Caco-2 (cell line): ENCODE data around the gene PRLR. TPM values are rescaled to one million over a fixed set of nuclear protein-coding genes. Genes with fewer than 3 reads are reported as not detected.

ENCODE experiments used
- BruUV-seq: library from RNA; stranded (reverse); fragments of 400-500 nt; replicated peaks from 2 replicates; lab custom pipeline; 2021; lab: Mats Ljungman, UMichigan
- CTCF ChIA-PET: fragments of 300-600 bp; sonication (Branson Sonifier 250); formaldehyde crosslinking; loops from one replicate; lab custom pipeline; 2022; ENCODE audit warnings: antibody characterized with exemption; lab: Charles Lee
- POLR2A ChIA-PET: fragments of 300-600 bp; sonication (Branson Sonifier 250); formaldehyde crosslinking; loops from one replicate; lab custom pipeline; 2022; ENCODE audit warnings: antibody characterized with exemption; lab: Charles Lee
- DNase-seq, 2 experiments: peaks; one replicate each; pipeline versions ENCODE4 v3.0.0 to v3.0.0-alpha.2; 2020 to 2022
- H3K27me3 ChIP-seq: replicated peaks from 2 replicates; pipeline ENCODE4 v1.6.0; 2011; ENCODE audit warnings: low read length; ENCODE audit not compliant: control insufficient read depth, insufficient read depth
- H3K36me3 ChIP-seq: 2 replicates; pipeline ENCODE4 v1.5.1; 2011; ENCODE audit warnings: low read length; ENCODE audit not compliant: control insufficient read depth, insufficient read depth
- H3K4me1 ChIP-seq: fragments of 250-450 bp; sonication (Bioruptor Pico); 2 replicates; pipeline ENCODE4 v1.5.1; 2020; ENCODE audit warnings: mild to moderate bottlenecking
- H3K4me3 ChIP-seq: 2 replicates; pipeline ENCODE4 v1.5.1; 2011; ENCODE audit warnings: low read depth, mild to moderate bottlenecking, control low read depth, low read length
- H3K9me3 ChIP-seq: fragments of 250-450 bp; sonication (Bioruptor Pico); 2 replicates; pipeline ENCODE4 v1.5.1; 2020; ENCODE audit warnings: mild to moderate bottlenecking, moderate library complexity
- H3K27ac Mint-ChIP-seq: one replicate; pipeline ENCODE4 v1.8.0; 2022; ENCODE audit warnings: mixed read lengths; ENCODE audit not compliant: unreplicated experiment
- H3K27me3 Mint-ChIP-seq: one replicate; pipeline ENCODE4 v1.8.0; 2022; ENCODE audit warnings: mixed read lengths; ENCODE audit not compliant: insufficient read depth, unreplicated experiment
- H3K36me3 Mint-ChIP-seq: one replicate; pipeline ENCODE4 v1.8.0; 2022; ENCODE audit warnings: mild to moderate bottlenecking, mixed read lengths; ENCODE audit not compliant: insufficient read depth, unreplicated experiment
- H3K4me1 Mint-ChIP-seq: one replicate; pipeline ENCODE4 v1.8.0; 2022; ENCODE audit warnings: low read depth, mixed read lengths; ENCODE audit not compliant: unreplicated experiment
- H3K4me3 Mint-ChIP-seq: one replicate; pipeline ENCODE4 v1.8.0; 2022; ENCODE audit warnings: mild to moderate bottlenecking, moderate library complexity, mixed read lengths; ENCODE audit not compliant: unreplicated experiment
- H3K9me3 Mint-ChIP-seq: one replicate; pipeline ENCODE4 v1.8.0; 2022; ENCODE audit warnings: mixed read lengths; ENCODE audit not compliant: unreplicated experiment
- CTCF ChIP-seq, 2 experiments: fragments of 200-600 bp in 1 of 2; IDR thresholded peaks; 1 replicate in 1 of 2; 2 replicates in 1 of 2; pipeline versions ENCODE4 v1.5.1 to v1.8.0; 2011 to 2022; ENCODE audit warnings: antibody characterized with exemption in 1 of 2, control low read depth in 1 of 2, inconsistent platforms in 1 of 2, low read depth in 1 of 2, low read length in 1 of 2, mild to moderate bottlenecking in 1 of 2, moderate library complexity in 1 of 2; ENCODE audit not compliant: insufficient read depth in 1 of 2, severe bottlenecking in 1 of 2, unreplicated experiment in 1 of 2
- intact Hi-C: fragments of 100-400 bp; cut with micrococcal nuclease; formaldehyde crosslinking; loops from one replicate; pipeline ENCODE4 v1.10.0; 2022; ENCODE audit not compliant: unreplicated experiment
- total RNA-seq: library from RNA; stranded (reverse); gene quantifications from 2 replicates; pipeline ENCODE4 v1.2.3, GENCODE V29; 2022

Gene PRLR
- total RNA-seq, 1 experiment from 2014 or later: 2.3 TPM

- Histone ChIP-seq H3K4me3 (no peak overlapping the region), H3K36me3 (no peaks in the 10 kb centered on the region), H3K27me3 (no peaks in the 10 kb centered on the region), H3K9me3 (no peaks in the 10 kb centered on the region), H3K4me1 (no peaks in the 10 kb centered on the region)
- Mint-ChIP-seq H3K27ac (no peak overlapping the region), H3K4me1 (no peaks in the 10 kb centered on the region), H3K4me3 (no peak overlapping the region), H3K9me3 (no peaks in the 10 kb centered on the region), H3K36me3 (no peaks in the 10 kb centered on the region), H3K27me3 (no peaks in the 10 kb centered on the region)
- BruUV-seq: no TSS peak
- CTCF ChIA-PET: no interaction called here
- POLR2A ChIA-PET: no interaction called here
- intact Hi-C loops: no loop called here
- DNase-seq: no peak
- TF ChIP-seq CTCF (IDR thresholded peaks at IDR 0.05; ENCODE audit: insufficient read depth in 1 of 2, low read depth in 1 of 2, low read length in 1 of 2, severe bottlenecking in 1 of 2, unreplicated experiment in 1 of 2): no peak
These were observed 162.3 kb downstream of the PRLR start for GRCh38 chr5:35067985-35068384.

GRCh38 chr5:35066260-35066795 lies 164.0 kb downstream of the PRLR start:
- ChIA-PET POLR2A (no interaction called here), CTCF (no interaction called here)
- Mint-ChIP-seq H3K36me3 (no peaks in the 10 kb centered on the region), H3K27ac (no peak overlapping the region), H3K27me3 (no peaks in the 10 kb centered on the region), H3K4me3 (no peak overlapping the region), H3K4me1 (no peaks in the 10 kb centered on the region), H3K9me3 (no peaks in the 10 kb centered on the region)
- H3K27me3 ChIP-seq: no peaks in the 10 kb centered on the region
- H3K36me3 ChIP-seq: no peaks in the 10 kb centered on the region
- intact Hi-C loops: no loop called here
- no peak overlapping the region for H3K4me3 ChIP-seq
- no peaks in the 10 kb centered on the region for H3K9me3 ChIP-seq
- TF ChIP-seq CTCF (IDR thresholded peaks at IDR 0.05; ENCODE audit: insufficient read depth in 1 of 2, low read depth in 1 of 2, low read length in 1 of 2, severe bottlenecking in 1 of 2, unreplicated experiment in 1 of 2): no peak
- H3K4me1 ChIP-seq: no peaks in the 10 kb centered on the region
- DNase-seq: no peak
- BruUV-seq: no TSS peak

DNA sequence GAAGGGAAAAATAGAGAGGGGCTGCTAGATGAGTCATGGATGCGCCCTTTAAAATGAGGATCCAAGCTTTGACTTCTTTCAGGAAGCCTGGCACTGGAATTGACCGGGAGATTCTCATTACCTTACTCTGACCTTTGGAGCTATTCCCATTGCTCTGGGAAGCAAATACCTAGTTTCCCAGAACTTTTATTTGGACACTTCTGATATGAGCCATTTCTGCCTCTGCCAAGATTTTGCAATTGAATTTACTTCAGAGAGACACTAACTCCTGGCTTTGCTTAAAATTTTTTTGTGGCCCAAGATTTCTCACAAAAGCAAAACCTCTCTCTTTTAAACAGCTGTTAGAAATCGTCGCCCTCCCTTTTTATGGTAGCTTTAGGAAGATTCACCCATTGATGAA lies 166.9 kb downstream of the PRLR start:
- Mint-ChIP-seq H3K4me1 (no peaks in the 10 kb centered on the region), H3K36me3 (no peaks in the 10 kb centered on the region), H3K9me3 (no peaks in the 10 kb centered on the region), H3K4me3 (no peak overlapping the region), H3K27me3 (no peaks in the 10 kb centered on the region), H3K27ac (no peak overlapping the region)
- H3K9me3 ChIP-seq: no peaks in the 10 kb centered on the region
- intact Hi-C loops: no loop called here
- TF ChIP-seq CTCF (IDR thresholded peaks at IDR 0.05; ENCODE audit: insufficient read depth in 1 of 2, low read depth in 1 of 2, low read length in 1 of 2, severe bottlenecking in 1 of 2, unreplicated experiment in 1 of 2): no peak
- H3K27me3 ChIP-seq: no peaks in the 10 kb centered on the region
- ChIA-PET CTCF (no interaction called here), POLR2A (no interaction called here)
- H3K4me1 ChIP-seq: no peaks in the 10 kb centered on the region
- no peak overlapping the region for H3K4me3 ChIP-seq
- BruUV-seq: no TSS peak
- H3K36me3 ChIP-seq: no peaks in the 10 kb centered on the region
- DNase-seq: no peak
